ENCODE data around the gene FHL2. TPM values are rescaled to one million over a fixed set of nuclear protein-coding genes. Genes with fewer than 3 reads are reported as not detected.
A peak's percentile ranks its signal among the peaks of the same experiment; 100 is the strongest.

FHL2 gene
- total and polyA plus RNA-seq, 9 of the 15 experiments (the other 6 are each of a cell fraction or from before 2014, with no cell fraction given), result 7.5 to 33.1 (median 23.9) TPM

- no peak for TF ChIP-seq CBX8 (IDR thresholded peaks at IDR 0.05; ENCODE audit: borderline replicate concordance, extremely low read depth, low read depth, low read length, poor library complexity, severe bottlenecking)
- TF ChIP-seq, protein P1, sequence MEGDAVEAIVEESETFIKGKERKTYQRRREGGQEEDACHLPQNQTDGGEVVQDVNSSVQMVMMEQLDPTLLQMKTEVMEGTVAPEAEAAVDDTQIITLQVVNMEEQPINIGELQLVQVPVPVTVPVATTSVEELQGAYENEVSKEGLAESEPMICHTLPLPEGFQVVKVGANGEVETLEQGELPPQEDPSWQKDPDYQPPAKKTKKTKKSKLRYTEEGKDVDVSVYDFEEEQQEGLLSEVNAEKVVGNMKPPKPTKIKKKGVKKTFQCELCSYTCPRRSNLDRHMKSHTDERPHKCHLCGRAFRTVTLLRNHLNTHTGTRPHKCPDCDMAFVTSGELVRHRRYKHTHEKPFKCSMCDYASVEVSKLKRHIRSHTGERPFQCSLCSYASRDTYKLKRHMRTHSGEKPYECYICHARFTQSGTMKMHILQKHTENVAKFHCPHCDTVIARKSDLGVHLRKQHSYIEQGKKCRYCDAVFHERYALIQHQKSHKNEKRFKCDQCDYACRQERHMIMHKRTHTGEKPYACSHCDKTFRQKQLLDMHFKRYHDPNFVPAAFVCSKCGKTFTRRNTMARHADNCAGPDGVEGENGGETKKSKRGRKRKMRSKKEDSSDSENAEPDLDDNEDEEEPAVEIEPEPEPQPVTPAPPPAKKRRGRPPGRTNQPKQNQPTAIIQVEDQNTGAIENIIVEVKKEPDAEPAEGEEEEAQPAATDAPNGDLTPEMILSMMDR (IDR thresholded peaks at IDR 0.05 in 2 of 3, conservative IDR thresholded peaks at IDR 0.05 in 1 of 3; ENCODE audit: insufficient read depth in 2 of 3, low read depth in 1 of 3, low read length in 3 of 3), result peak; percentile 44 to 73 (median 58)
- TF ChIP-seq POLR3A (IDR thresholded peaks at IDR 0.05; ENCODE audit: borderline replicate concordance, extremely low read depth, insufficient read depth, insufficient read length), result no peak
- TF ChIP-seq, protein P2, sequence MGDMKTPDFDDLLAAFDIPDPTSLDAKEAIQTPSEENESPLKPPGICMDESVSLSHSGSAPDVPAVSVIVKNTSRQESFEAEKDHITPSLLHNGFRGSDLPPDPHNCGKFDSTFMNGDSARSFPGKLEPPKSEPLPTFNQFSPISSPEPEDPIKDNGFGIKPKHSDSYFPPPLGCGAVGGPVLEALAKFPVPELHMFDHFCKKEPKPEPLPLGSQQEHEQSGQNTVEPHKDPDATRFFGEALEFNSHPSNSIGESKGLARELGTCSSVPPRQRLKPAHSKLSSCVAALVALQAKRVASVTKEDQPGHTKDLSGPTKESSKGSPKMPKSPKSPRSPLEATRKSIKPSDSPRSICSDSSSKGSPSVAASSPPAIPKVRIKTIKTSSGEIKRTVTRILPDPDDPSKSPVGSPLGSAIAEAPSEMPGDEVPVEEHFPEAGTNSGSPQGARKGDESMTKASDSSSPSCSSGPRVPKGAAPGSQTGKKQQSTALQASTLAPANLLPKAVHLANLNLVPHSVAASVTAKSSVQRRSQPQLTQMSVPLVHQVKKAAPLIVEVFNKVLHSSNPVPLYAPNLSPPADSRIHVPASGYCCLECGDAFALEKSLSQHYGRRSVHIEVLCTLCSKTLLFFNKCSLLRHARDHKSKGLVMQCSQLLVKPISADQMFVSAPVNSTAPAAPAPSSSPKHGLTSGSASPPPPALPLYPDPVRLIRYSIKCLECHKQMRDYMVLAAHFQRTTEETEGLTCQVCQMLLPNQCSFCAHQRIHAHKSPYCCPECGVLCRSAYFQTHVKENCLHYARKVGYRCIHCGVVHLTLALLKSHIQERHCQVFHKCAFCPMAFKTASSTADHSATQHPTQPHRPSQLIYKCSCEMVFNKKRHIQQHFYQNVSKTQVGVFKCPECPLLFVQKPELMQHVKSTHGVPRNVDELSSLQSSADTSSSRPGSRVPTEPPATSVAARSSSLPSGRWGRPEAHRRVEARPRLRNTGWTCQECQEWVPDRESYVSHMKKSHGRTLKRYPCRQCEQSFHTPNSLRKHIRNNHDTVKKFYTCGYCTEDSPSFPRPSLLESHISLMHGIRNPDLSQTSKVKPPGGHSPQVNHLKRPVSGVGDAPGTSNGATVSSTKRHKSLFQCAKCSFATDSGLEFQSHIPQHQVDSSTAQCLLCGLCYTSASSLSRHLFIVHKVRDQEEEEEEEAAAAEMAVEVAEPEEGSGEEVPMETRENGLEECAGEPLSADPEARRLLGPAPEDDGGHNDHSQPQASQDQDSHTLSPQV (IDR thresholded peaks at IDR 0.05), result no peak
- TF ChIP-seq, protein P3, sequence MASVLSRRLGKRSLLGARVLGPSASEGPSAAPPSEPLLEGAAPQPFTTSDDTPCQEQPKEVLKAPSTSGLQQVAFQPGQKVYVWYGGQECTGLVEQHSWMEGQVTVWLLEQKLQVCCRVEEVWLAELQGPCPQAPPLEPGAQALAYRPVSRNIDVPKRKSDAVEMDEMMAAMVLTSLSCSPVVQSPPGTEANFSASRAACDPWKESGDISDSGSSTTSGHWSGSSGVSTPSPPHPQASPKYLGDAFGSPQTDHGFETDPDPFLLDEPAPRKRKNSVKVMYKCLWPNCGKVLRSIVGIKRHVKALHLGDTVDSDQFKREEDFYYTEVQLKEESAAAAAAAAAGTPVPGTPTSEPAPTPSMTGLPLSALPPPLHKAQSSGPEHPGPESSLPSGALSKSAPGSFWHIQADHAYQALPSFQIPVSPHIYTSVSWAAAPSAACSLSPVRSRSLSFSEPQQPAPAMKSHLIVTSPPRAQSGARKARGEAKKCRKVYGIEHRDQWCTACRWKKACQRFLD (CRISPR knock-in tag; IDR thresholded peaks at IDR 0.05), result no peak
- TF ChIP-seq NR2C2 (CRISPR knock-in tag; IDR thresholded peaks at IDR 0.05), result 0 out of 2 replicates have a peak, but pooled peaks have one; percentile 20
- no peak for TF ChIP-seq NR2C2 (tag; IDR thresholded peaks at IDR 0.05)
- peak; percentile 16; the same call in 1 of the 2 replicates for TF ChIP-seq VEZF1 (CRISPR knock-in tag; IDR thresholded peaks at IDR 0.05)
- TF ChIP-seq ATF1 (CRISPR knock-in tag; IDR thresholded peaks at IDR 0.05), result no peak
- TF ChIP-seq ATF1 (tag; IDR thresholded peaks at IDR 0.05), result 0 out of 2 replicates have a peak, but pooled peaks have one; percentile 23
- 0 out of 2 replicates have a peak, but pooled peaks have one; percentile 20 for TF ChIP-seq SMC3 (conservative IDR thresholded peaks at IDR 0.05; ENCODE audit: insufficient read depth, low read depth, low read length)
- 0 out of 2 replicates have a peak, but pooled peaks have one; percentile 1 for TF ChIP-seq EP300 (IDR thresholded peaks at IDR 0.05; ENCODE audit: low read length)
- TF ChIP-seq ZBTB7A (IDR thresholded peaks at IDR 0.05; ENCODE audit: borderline replicate concordance, control insufficient read depth, low read depth, low read length), result peak; percentile 98
- peak in 1 of 2 experiments; percentile 40; a peak in 1 of 4 replicates for TF ChIP-seq TEAD1 (CRISPR knock-in tag; IDR thresholded peaks at IDR 0.05)
- TF ChIP-seq, protein P4, sequence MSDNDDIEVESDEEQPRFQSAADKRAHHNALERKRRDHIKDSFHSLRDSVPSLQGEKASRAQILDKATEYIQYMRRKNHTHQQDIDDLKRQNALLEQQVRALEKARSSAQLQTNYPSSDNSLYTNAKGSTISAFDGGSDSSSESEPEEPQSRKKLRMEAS (CRISPR knock-in tag; IDR thresholded peaks at IDR 0.05), result peak; percentile 56; the same call in 1 of the 2 replicates
These were observed 5.2 kb upstream of the FHL2 start (continued) for GRCh38 chr2:105403783-105404698.
